ENCODE measurements around the gene AQP12B. TPM values are rescaled to one million over a fixed set of nuclear protein-coding genes. Genes with fewer than 3 reads are reported as not detected.

The AQP12B gene
- total RNA-seq, 1 experiment from 2014 or later: not detected

GRCh38 chr2:240637901-240638345 is 44.8 kb downstream of the AQP12B start:
- no peak for DNase-seq
- Histone ChIP-seq H3K4me2 (ENCODE audit: low read length) (no peak overlapping the region), H3K27me3 (ENCODE audit: low read length) (0 out of 2 replicates have a peak, but pooled peaks cover 11% of the 10 kb centered on the region), H3K9me3 (ENCODE audit: low read length) (no peaks in the 10 kb centered on the region), H2AFZ (ENCODE audit: low read length) (no peak overlapping the region), H3K36me3 (ENCODE audit: low read depth, low read length) (no peaks in the 10 kb centered on the region), H3K27ac (ENCODE audit: low read length) (no peak overlapping the region), H3K79me2 (ENCODE audit: low read length) (no peaks in the 10 kb centered on the region), H3K9ac (ENCODE audit: low read length) (no peak overlapping the region), H3K4me3 (ENCODE audit: low read length) (no peak overlapping the region), H3K9me2 (replicated peaks; ENCODE audit: low read length) (no peaks in the 10 kb centered on the region), H4K20me1 (ENCODE audit: low read length) (no peaks in the 10 kb centered on the region), H3K4me1 (ENCODE audit: insufficient read depth, low read length) (no peaks in the 10 kb centered on the region), H3F3A (ENCODE audit: low read length, unreplicated experiment) (no peaks in the 10 kb centered on the region)
- no peak for ATAC-seq
- intact Hi-C loops (cut with micrococcal nuclease): no loop called here
- ChIA-PET POLR2A (ENCODE audit: unreplicated experiment) (no interaction called here), CTCF (no interaction called here)
- BruUV-seq (replicated peaks): no TSS peak
- TF ChIP-seq, protein P1, sequence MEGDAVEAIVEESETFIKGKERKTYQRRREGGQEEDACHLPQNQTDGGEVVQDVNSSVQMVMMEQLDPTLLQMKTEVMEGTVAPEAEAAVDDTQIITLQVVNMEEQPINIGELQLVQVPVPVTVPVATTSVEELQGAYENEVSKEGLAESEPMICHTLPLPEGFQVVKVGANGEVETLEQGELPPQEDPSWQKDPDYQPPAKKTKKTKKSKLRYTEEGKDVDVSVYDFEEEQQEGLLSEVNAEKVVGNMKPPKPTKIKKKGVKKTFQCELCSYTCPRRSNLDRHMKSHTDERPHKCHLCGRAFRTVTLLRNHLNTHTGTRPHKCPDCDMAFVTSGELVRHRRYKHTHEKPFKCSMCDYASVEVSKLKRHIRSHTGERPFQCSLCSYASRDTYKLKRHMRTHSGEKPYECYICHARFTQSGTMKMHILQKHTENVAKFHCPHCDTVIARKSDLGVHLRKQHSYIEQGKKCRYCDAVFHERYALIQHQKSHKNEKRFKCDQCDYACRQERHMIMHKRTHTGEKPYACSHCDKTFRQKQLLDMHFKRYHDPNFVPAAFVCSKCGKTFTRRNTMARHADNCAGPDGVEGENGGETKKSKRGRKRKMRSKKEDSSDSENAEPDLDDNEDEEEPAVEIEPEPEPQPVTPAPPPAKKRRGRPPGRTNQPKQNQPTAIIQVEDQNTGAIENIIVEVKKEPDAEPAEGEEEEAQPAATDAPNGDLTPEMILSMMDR (conservative IDR thresholded peaks at IDR 0.05; ENCODE audit: low read depth, low read length): no peak
- TF ChIP-seq EZH2phosphoT487 (IDR thresholded peaks at IDR 0.05; ENCODE audit: borderline replicate concordance, low read length): no peak
- no peak for TF ChIP-seq EZH2 (IDR thresholded peaks at IDR 0.05; ENCODE audit: low read length, unreplicated experiment)

DNA sequence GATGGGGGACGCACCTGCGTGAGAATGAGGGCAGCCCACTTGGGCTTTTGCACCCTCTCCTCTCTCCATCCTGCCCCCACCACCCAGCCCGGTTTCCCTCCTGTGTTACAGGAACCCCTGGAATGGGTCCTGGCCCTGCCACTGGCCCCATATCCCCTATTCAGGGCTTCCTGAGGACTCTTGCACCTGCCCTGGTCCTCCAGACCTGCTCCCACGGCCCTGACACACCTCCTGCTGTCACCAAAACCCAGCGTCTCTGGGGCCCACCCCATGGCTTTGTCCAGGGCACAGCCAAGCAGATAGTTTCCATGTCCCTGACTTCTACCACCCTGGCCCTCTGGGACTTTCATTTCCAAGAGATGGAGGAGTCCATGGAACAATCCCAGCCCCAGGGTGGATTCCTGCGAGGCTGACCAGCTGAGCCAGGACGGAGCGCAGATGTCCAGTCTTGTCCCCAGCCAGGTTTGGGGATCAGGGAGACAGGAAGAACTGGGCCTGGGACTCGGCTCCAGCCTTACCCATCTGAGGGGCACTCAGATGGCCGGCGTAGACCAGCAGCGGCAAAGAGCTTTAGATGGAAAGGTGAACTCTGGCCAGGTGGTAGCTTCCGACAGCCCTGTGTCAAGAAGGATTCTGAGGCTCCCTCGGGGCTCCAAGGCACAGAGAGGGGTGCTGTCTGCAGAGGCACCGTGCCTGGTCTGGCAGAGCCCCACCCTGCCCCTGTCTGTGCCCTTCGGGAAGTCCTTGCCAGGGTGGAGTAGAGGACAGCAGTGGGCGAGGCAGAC is 45.4 kb downstream of the AQP12B start:
- CTCF ChIA-PET: no interaction called here
- no peak for TF ChIP-seq EZH2 (IDR thresholded peaks at IDR 0.05; ENCODE audit: low read length, unreplicated experiment)
- TF ChIP-seq EZH2phosphoT487 (IDR thresholded peaks at IDR 0.05; ENCODE audit: borderline replicate concordance, low read length): no peak
- TF ChIP-seq, protein P1 (conservative IDR thresholded peaks at IDR 0.05; ENCODE audit: low read depth, low read length): no peak
- H3F3A ChIP-seq (ENCODE audit: low read length, unreplicated experiment): no peaks in the 10 kb centered on the region
- H3K36me3 ChIP-seq (ENCODE audit: low read depth, low read length): no peaks in the 10 kb centered on the region
- no peak overlapping the region for H3K4me3 ChIP-seq (ENCODE audit: low read length)
- intact Hi-C loops (cut with micrococcal nuclease): no loop called here
- POLR2A ChIA-PET (ENCODE audit: unreplicated experiment): no interaction called here
- no peak overlapping the region for H3K4me2 ChIP-seq (ENCODE audit: low read length)
- BruUV-seq (replicated peaks): no TSS peak
- ATAC-seq: no peak
- no peak overlapping the region for H3K27ac ChIP-seq (ENCODE audit: low read length)
- DNase-seq: no peak
- no peaks in the 10 kb centered on the region for H3K9me3 ChIP-seq (ENCODE audit: low read length)
- no peaks in the 10 kb centered on the region for H3K4me1 ChIP-seq (ENCODE audit: insufficient read depth, low read length)
- no peaks in the 10 kb centered on the region for H3K9me2 ChIP-seq (replicated peaks; ENCODE audit: low read length)
- no peaks in the 10 kb centered on the region for H3K79me2 ChIP-seq (ENCODE audit: low read length)
- no peaks in the 10 kb centered on the region for H4K20me1 ChIP-seq (ENCODE audit: low read length)
- H3K9ac ChIP-seq (ENCODE audit: low read length): no peak overlapping the region
- 0 out of 2 replicates have a peak, but pooled peaks cover 11% of the 10 kb centered on the region for H3K27me3 ChIP-seq (ENCODE audit: low read length)
- no peak overlapping the region for H2AFZ ChIP-seq (ENCODE audit: low read length)

- Histone ChIP-seq H3K36me3 (ENCODE audit: low read depth, low read length) (no peaks in the 10 kb centered on the region), H3K27ac (ENCODE audit: low read length) (no peak overlapping the region), H3K9me3 (ENCODE audit: low read length) (no peaks in the 10 kb centered on the region), H4K20me1 (ENCODE audit: low read length) (no peaks in the 10 kb centered on the region), H3K9ac (ENCODE audit: low read length) (no peak overlapping the region), H3K4me3 (ENCODE audit: low read length) (no peak overlapping the region), H3K4me1 (ENCODE audit: insufficient read depth, low read length) (no peaks in the 10 kb centered on the region), H3F3A (ENCODE audit: low read length, unreplicated experiment) (no peaks in the 10 kb centered on the region), H3K79me2 (ENCODE audit: low read length) (no peaks in the 10 kb centered on the region), H3K4me2 (ENCODE audit: low read length) (no peak overlapping the region), H3K9me2 (replicated peaks; ENCODE audit: low read length) (no peaks in the 10 kb centered on the region), H2AFZ (ENCODE audit: low read length) (no peak overlapping the region), H3K27me3 (ENCODE audit: low read length) (0 out of 2 replicates have a peak, but pooled peaks cover 11% of the 10 kb centered on the region)
- TF ChIP-seq, protein P1 (conservative IDR thresholded peaks at IDR 0.05; ENCODE audit: low read depth, low read length): no peak
- no peak for TF ChIP-seq EZH2 (IDR thresholded peaks at IDR 0.05; ENCODE audit: low read length, unreplicated experiment)
- TF ChIP-seq EZH2phosphoT487 (IDR thresholded peaks at IDR 0.05; ENCODE audit: borderline replicate concordance, low read length): no peak
- DNase-seq: no peak
- no peak for ATAC-seq
- intact Hi-C loops (cut with micrococcal nuclease): no loop called here
- BruUV-seq (replicated peaks): no TSS peak
- ChIA-PET POLR2A (ENCODE audit: unreplicated experiment) (no interaction called here), CTCF (no interaction called here)
Observed at GRCh38 chr2:240636563-240637115, 46.0 kb downstream of the AQP12B start.
